Hair follicle dermal papilla cell (primary cell): Measurements from ENCODE around the gene WDR70. TPM values are rescaled to one million over a fixed set of nuclear protein-coding genes. Genes with fewer than 3 reads are reported as not detected.

Experiments
- small RNA-seq: library from RNA; depleted of rRNA; stranded (forward); fragments of <200 nt; gene quantifications from one replicate; pipeline ENCODE3, GENCODE V24; 2012
- total RNA-seq: library from RNA; depleted of rRNA; stranded (reverse); fragments of >200 nt; gene quantifications from 2 replicates; pipeline ENCODE4 v1.2.3, GENCODE V29; 2012

WDR70 gene
- 22.1 and 25.3 TPM in 2 replicates for total RNA-seq

GRCh38 chr5:37379100-37379628, at the start of gene WDR70:
WDR70 (plus strand) TSS chr5:37379318; CDS start chr5:37379368, 50 bp downstream.

GRCh38 chr5:37370864-37371726, 8.0 kb upstream of the WDR70 start, which contains the start of gene NUP155:
NUP155 (minus strand) TSS chr5:37371106; CDS start chr5:37370977, 129 bp downstream.

Small RNA genes within 50 kb of the gene (small RNA-seq; reads per million reads assigned to genes)
- gene RNU6-1190P, result not detected
- gene RNU6-484P, result not detected

Other genes with a start within 250 kb of the WDR70 start
- gene CPLANE1, start 129.9 kb upstream of the WDR70 start, total RNA-seq, result 29.4 and 40.6 TPM in 2 replicates
- 26.2 and 31.5 TPM in 2 replicates for gene NUP155, start 8.2 kb upstream of the WDR70 start, total RNA-seq